Measurements from ENCODE around the gene CRYZL1. TPM values are rescaled to one million over a fixed set of nuclear protein-coding genes. Genes with fewer than 3 reads are reported as not detected.

The CRYZL1 gene
- total RNA-seq, 1 experiment from 2014 or later, result 43.0 TPM

- Histone ChIP-seq H3K9me3 (ENCODE audit: control insufficient read depth in 1 of 2, insufficient read depth in 1 of 2, low read depth in 1 of 2, low read length in 2 of 2) (peaks cover 0 to 5% of the 10 kb centered on the region in 2 experiments; a peak in 1 of 4 replicates), H3K9me2 (ENCODE audit: insufficient read depth) (no peaks in the 10 kb centered on the region), H3K4me3 (replicated peaks in 1 of 2; ENCODE audit: low read depth in 1 of 2, low read length in 2 of 2) (no peak overlapping the region), H3K27ac (ENCODE audit: low read depth, low read length) (no peak overlapping the region), H3K79me2 (ENCODE audit: insufficient read depth, low read length) (peaks cover 74% of the 10 kb centered on the region), H3K4me2 (ENCODE audit: low read length) (no peak overlapping the region), H4K20me1 (ENCODE audit: insufficient read depth) (no peaks in the 10 kb centered on the region), H3K27me3 (ENCODE audit: insufficient read depth, low read length) (no peaks in the 10 kb centered on the region), H3K36me3 (ENCODE audit: control insufficient read depth in 1 of 2, insufficient read depth in 2 of 2, low read length in 2 of 2) (no peaks in the 10 kb centered on the region), H3K9ac (ENCODE audit: low read length) (no peak overlapping the region), H3K4me1 (ENCODE audit: control insufficient read depth in 1 of 2, insufficient read depth in 2 of 2, low read length in 2 of 2) (peaks cover 8 to 22% of the 10 kb centered on the region in 2 experiments), H2AFZ (ENCODE audit: low read depth, low read length, poor library complexity, severe bottlenecking) (no peak overlapping the region)
- POLR2A ChIA-PET, result no interaction called here
- RAD21 ChIA-PET (ENCODE audit: low non-redundant PET in 1 of 2, low total read pairs in 2 of 2, uncharacterized antibody in 2 of 2, unreplicated experiment in 2 of 2), result no interaction called here
- CTCF ChIA-PET, result no interaction called here
- no peak for ATAC-seq
- BruUV-seq (replicated peaks), result no TSS peak
- no peak for DNase-seq (ENCODE audit: low read depth, low spot score)
- intact Hi-C loops (cut with micrococcal nuclease), result no loop called here
- TF ChIP-seq EZH2phosphoT487 (IDR thresholded peaks at IDR 0.05; ENCODE audit: borderline replicate concordance) (no peak), EZH2 (IDR thresholded peaks at IDR 0.05) (no peak), TCF7L2 (IDR thresholded peaks at IDR 0.05; ENCODE audit: borderline replicate concordance, extremely low read depth, insufficient read depth, insufficient read length) (no peak), YY1 (IDR thresholded peaks at IDR 0.05; ENCODE audit: extremely low read depth, insufficient replicate concordance, low read depth, low read length) (no peak), FOSL1 (IDR thresholded peaks at IDR 0.05; ENCODE audit: low read depth) (no peak), CTCF (IDR thresholded peaks at IDR 0.05 in 2 of 3, conservative IDR thresholded peaks at IDR 0.05 in 1 of 3; ENCODE audit: borderline replicate concordance in 1 of 3, insufficient read depth in 1 of 3, low read depth in 2 of 3, low read length in 2 of 3) (no peak), CBX3 (IDR thresholded peaks at IDR 0.05; ENCODE audit: low read depth) (no peak), SP1 (IDR thresholded peaks at IDR 0.05; ENCODE audit: low read depth) (no peak), JUND (IDR thresholded peaks at IDR 0.05) (no peak), ELF1 (IDR thresholded peaks at IDR 0.05; ENCODE audit: borderline replicate concordance, low read depth) (no peak), ZFX (IDR thresholded peaks at IDR 0.05) (no peak)
These were observed 24.6 kb upstream of the CRYZL1 start for GRCh38 chr21:33666153-33666552.

Measured in HCT116 (cell line).